ENCODE data around the gene SLC25A22.

- no peak for TF ChIP-seq POLR2A (IDR thresholded peaks at IDR 0.05)
- TF ChIP-seq CTCF (IDR thresholded peaks at IDR 0.05): no peak
Observed at GRCh38 chr11:792535-792821, 5.6 kb downstream of the SLC25A22 start.

All from testis (tissue), 2 donors.